HepG2 (cell line): ENCODE results near the gene TMEM220. TPM values are rescaled to one million over a fixed set of nuclear protein-coding genes. Genes with fewer than 3 reads are reported as not detected.

Experiments used
- AGO1 ChIP-seq: fragments of 200-400 bp; formaldehyde crosslinking; IDR thresholded peaks from 2 replicates; pipeline ENCODE4 v1.6.1; 2017; ENCODE audit warnings: mild to moderate bottlenecking, low read depth, low read length, moderate library complexity; ENCODE audit not compliant: poor library complexity, severe bottlenecking
- BCL3 ChIP-seq: sonication (generic); formaldehyde crosslinking; IDR thresholded peaks from 2 replicates; pipeline ENCODE4 v1.5.1; 2020; ENCODE audit warnings: mild to moderate bottlenecking, missing genetic modification reagents, moderate library complexity
- EP300 ChIP-seq, 3 experiments: sonication (generic) in 1 of 3; formaldehyde crosslinking in 1 of 3; IDR thresholded peaks; 2 replicates each; pipeline versions ENCODE4 v1.5.1 to v1.6.1; 2011 to 2020; ENCODE audit warnings: low read depth in 2 of 3, low read length in 2 of 3, borderline replicate concordance in 1 of 3, improper control_type of control experiment in 1 of 3, mild to moderate bottlenecking in 1 of 3, missing genetic modification reagents in 1 of 3, moderate library complexity in 1 of 3
- GFI1 ChIP-seq: sonication (generic); formaldehyde crosslinking; IDR thresholded peaks from 2 replicates; pipeline ENCODE4 v1.5.0; 2020; ENCODE audit warnings: missing genetic modification reagents, mild to moderate bottlenecking, borderline replicate concordance
- HINFP ChIP-seq: sonication (generic); formaldehyde crosslinking; IDR thresholded peaks from 2 replicates; pipeline ENCODE4 v1.4.0; 2020; ENCODE audit warnings: low read depth, mild to moderate bottlenecking, missing genetic modification reagents
- HNRNPL ChIP-seq: fragments of 200-400 bp; formaldehyde crosslinking; IDR thresholded peaks from 2 replicates; pipeline ENCODE4 v1.6.1; 2017; ENCODE audit warnings: mild to moderate bottlenecking, low read depth, low read length
- KAT2B ChIP-seq: fragments of 150-350 bp; IDR thresholded peaks from 2 replicates; pipeline ENCODE4 v1.6.1; 2014; ENCODE audit warnings: low read depth, low read length, borderline replicate concordance
- KLF11 ChIP-seq: IDR thresholded peaks from 2 replicates; pipeline ENCODE4 v1.6.1; 2016; ENCODE audit warnings: missing compliant biosample characterization
- MATR3 ChIP-seq: sonication (generic); formaldehyde crosslinking; IDR thresholded peaks from 2 replicates; pipeline ENCODE4 v1.4.0; 2020; ENCODE audit warnings: missing genetic modification reagents
- MYC ChIP-seq: sonication (generic); formaldehyde crosslinking; IDR thresholded peaks from 2 replicates; pipeline ENCODE4 v1.9.0; 2021; ENCODE audit warnings: missing genetic modification reagents, borderline replicate concordance
- NR2C2 ChIP-seq: sonication (generic); formaldehyde crosslinking; IDR thresholded peaks from 2 replicates; pipeline ENCODE4 v1.4.0; 2020; ENCODE audit warnings: missing genetic modification reagents, mild to moderate bottlenecking, moderate library complexity, borderline replicate concordance
- PITX1 ChIP-seq: sonication (generic); formaldehyde crosslinking; IDR thresholded peaks from 2 replicates; pipeline ENCODE4 v1.5.1; 2020; ENCODE audit warnings: mild to moderate bottlenecking, missing genetic modification reagents
- RFXANK ChIP-seq: IDR thresholded peaks from 2 replicates; pipeline ENCODE4 v1.6.1; 2016
- SMARCE1 ChIP-seq: fragments of 450-650 bp; IDR thresholded peaks from 2 replicates; pipeline ENCODE4 v1.6.1; 2017; ENCODE audit warnings: borderline replicate concordance
- YEATS4 ChIP-seq: sonication (generic); formaldehyde crosslinking; IDR thresholded peaks from 2 replicates; pipeline ENCODE4 v1.4.0; 2020; ENCODE audit warnings: missing genetic modification reagents, borderline replicate concordance
- ZNF329 ChIP-seq: sonication (generic); formaldehyde crosslinking; IDR thresholded peaks from 2 replicates; pipeline ENCODE4 v1.9.0; 2021; ENCODE audit warnings: low read depth, mild to moderate bottlenecking, missing genetic modification reagents
- ZNF430 ChIP-seq: sonication (generic); formaldehyde crosslinking; IDR thresholded peaks from 2 replicates; pipeline ENCODE4 v1.9.0; 2021; ENCODE audit warnings: mild to moderate bottlenecking, missing genetic modification reagents
- ZNF441 ChIP-seq: sonication (generic); formaldehyde crosslinking; IDR thresholded peaks from 2 replicates; pipeline ENCODE4 v1.7.0; 2021; ENCODE audit warnings: missing genetic modification reagents, borderline replicate concordance
- ZNF512B ChIP-seq: sonication (generic); formaldehyde crosslinking; IDR thresholded peaks from 2 replicates; pipeline ENCODE4 v1.5.1; 2020; ENCODE audit warnings: missing genetic modification reagents, mild to moderate bottlenecking, borderline replicate concordance
- ZNF878 ChIP-seq: sonication (generic); formaldehyde crosslinking; IDR thresholded peaks from 2 replicates; pipeline ENCODE4 v1.8.1; 2023; ENCODE audit warnings: mild to moderate bottlenecking, missing genetic modification reagents, moderate library complexity
- ZSCAN5A ChIP-seq: sonication (generic); formaldehyde crosslinking; IDR thresholded peaks from 2 replicates; pipeline ENCODE4 v1.8.0; 2022; ENCODE audit warnings: mild to moderate bottlenecking, missing genetic modification reagents, borderline replicate concordance
- polyA plus RNA-seq, 8 experiments: library from polyadenylated mRNA; depleted of rRNA in 3 of 8; stranded (reverse) in 7 of 8; unstranded in 1 of 8; fragments of >200 nt; fragmentation: Illumina TruSeq in 4 of 8; extraction: Trizol in 4 of 8; gene quantifications; 2 replicates each; pipeline versions ENCODE4 v1.2.1 to v1.2.3, GENCODE V29; 2011 to 2016; ENCODE audit warnings: low read depth in 4 of 8, missing spikeins in 1 of 8, mixed read lengths in 1 of 8; ENCODE audit not compliant: insufficient read depth in 1 of 8
- total RNA-seq, 5 experiments: library from RNA; depleted of rRNA; stranded (reverse); fragments of >200 nt; fragmentation: Illumina TruSeq; extraction: Trizol; gene quantifications; 2 replicates each; pipeline ENCODE4 v1.2.3, GENCODE V29; 2016; ENCODE audit warnings: low read depth in 1 of 5

Gene TMEM220
- total and polyA plus RNA-seq, 2 of the 13 experiments (the other 11 are each of a cell fraction or from before 2014, with no cell fraction given), result 1.3 to 2.2 TPM

GRCh38 chr17:10729334-10730193 lies at the start of gene TMEM220 (continued):
- TF ChIP-seq HINFP (CRISPR knock-in tag) (peak; percentile 56; the same call in 1 of the 2 replicates), ZNF878 (no peak), PITX1 (CRISPR knock-in tag) (peak; percentile 36; the same call in 1 of the 2 replicates), YEATS4 (CRISPR knock-in tag) (peak; percentile 78; the same call in 1 of the 2 replicates), ZNF441 (0 out of 2 replicates have a peak, but pooled peaks have one; percentile 41), BCL3 (0 out of 2 replicates have a peak, but pooled peaks have one; percentile 66), GFI1 (CRISPR knock-in tag) (peak; percentile 64; the same call in 1 of the 2 replicates), SMARCE1 (no peak), ZNF329 (CRISPR knock-in tag) (0 out of 2 replicates have a peak, but pooled peaks have one; percentile 69), ZNF430 (CRISPR knock-in tag) (peak; percentile 64; the same call in 1 of the 2 replicates), EP300 (IDR thresholded peaks at IDR 0.05; ENCODE audit: low read depth in 2 of 2, low read length in 2 of 2) (no peak), EP300 (CRISPR knock-in tag; IDR thresholded peaks at IDR 0.05; ENCODE audit: borderline replicate concordance) (no peak; the same call in 1 of the 2 replicates), MATR3 (CRISPR knock-in tag) (no peak), NR2C2 (CRISPR knock-in tag) (peak; percentile 53; the same call in 1 of the 2 replicates), ZNF512B (CRISPR knock-in tag) (0 out of 2 replicates have a peak, but pooled peaks have one; percentile 21), MYC (CRISPR knock-in tag) (peak; percentile 93), ZSCAN5A (CRISPR knock-in tag) (0 out of 2 replicates have a peak, but pooled peaks have one; percentile 18), AGO1 (no peak), KLF11 (CRISPR knock-in tag) (no peak), KAT2B (no peak), HNRNPL (no peak), RFXANK (CRISPR knock-in tag) (no peak)
